SK-N-SH (cell line): ENCODE data around the gene RPS6KA5. TPM values are rescaled to one million over a fixed set of nuclear protein-coding genes. Genes with fewer than 3 reads are reported as not detected.

ENCODE experiments used
- CTCF ChIA-PET: fragments of 300-600, 350-600 bp; formaldehyde crosslinking; extraction: SDS; loops from one replicate; lab custom pipeline; 2021; lab: Yijun Ruan, JAX
- POLR2A ChIA-PET: fragments of 350-600 bp; sonication (Branson Sonifier 250); formaldehyde crosslinking; extraction: SDS; loops from one replicate; lab custom pipeline; 2020; ENCODE audit warnings: antibody characterized with exemption, inconsistent platforms; lab: Yijun Ruan, JAX
- DNase-seq: peaks from one replicate; pipeline ENCODE4 v3.0.0; 2012
- H2AFZ ChIP-seq: fragments of 200-600 bp; sonication (generic); 2 replicates; pipeline ENCODE4 v1.8.1; 2016; ENCODE audit warnings: antibody characterized with exemption, mild to moderate bottlenecking, low read depth
- H3F3A ChIP-seq: fragments of 200-600 bp; sonication (generic); replicated peaks from 2 replicates; pipeline ENCODE3; 2016; ENCODE audit warnings: antibody characterized with exemption, mild to moderate bottlenecking; ENCODE audit not compliant: insufficient read depth
- H3K27ac ChIP-seq, 2 experiments: fragments of 200-500 bp in 1 of 2; fragments of 200-600 bp in 1 of 2; sonication (Bioruptor generic) in 1 of 2; sonication (generic), shearing (Covaris generic) in 1 of 2; 2 replicates each; pipeline versions ENCODE4 v1.5.1 to v1.6.1; 2014 to 2016; ENCODE audit warnings: low read depth in 2 of 2, inconsistent platforms in 1 of 2, low read length in 1 of 2, mild to moderate bottlenecking in 1 of 2, mixed read lengths in 1 of 2
- H3K27me3 ChIP-seq: fragments of 200-600 bp; sonication (generic), shearing (Covaris generic); 2 replicates; pipeline ENCODE4 v1.6.1; 2016; ENCODE audit warnings: mixed run types; ENCODE audit not compliant: insufficient read depth
- H3K36me3 ChIP-seq, 2 experiments: fragments of 200-500 bp in 1 of 2; fragments of 200-600 bp in 1 of 2; sonication (Bioruptor generic) in 1 of 2; sonication (generic) in 1 of 2; replicated peaks in 1 of 2; 2 replicates each; pipeline versions ENCODE3 to v1.5.1; 2014 to 2016; ENCODE audit warnings: low read length in 1 of 2, mild to moderate bottlenecking in 1 of 2; ENCODE audit not compliant: insufficient read depth in 2 of 2, control insufficient read depth in 1 of 2
- H3K4me1 ChIP-seq, 2 experiments: fragments of 200-500 bp in 1 of 2; fragments of 200-600 bp in 1 of 2; sonication (Bioruptor generic) in 1 of 2; sonication (generic), shearing (Covaris generic) in 1 of 2; 2 replicates each; pipeline versions ENCODE4 v1.5.1 to v1.6.1; 2014 to 2016; ENCODE audit warnings: low read depth in 1 of 2, low read length in 1 of 2, mixed run types in 1 of 2; ENCODE audit not compliant: insufficient read depth in 2 of 2, control insufficient read depth in 1 of 2
- H3K4me2 ChIP-seq: fragments of 200-600 bp; sonication (generic), shearing (Covaris generic); 2 replicates; pipeline ENCODE4 v1.6.1; 2017; ENCODE audit warnings: mixed run types
- H3K4me3 ChIP-seq, 2 experiments: fragments of 200-500 bp in 1 of 2; fragments of 200-600 bp in 1 of 2; sonication (Bioruptor generic) in 1 of 2; sonication (generic), shearing (Covaris generic) in 1 of 2; 2 replicates each; pipeline versions ENCODE4 v1.5.1 to v1.8.1; 2014 to 2016; ENCODE audit warnings: low read depth in 2 of 2, inconsistent platforms in 1 of 2, low read length in 1 of 2, mild to moderate bottlenecking in 1 of 2, mixed read lengths in 1 of 2, moderate library complexity in 1 of 2
- H3K79me2 ChIP-seq: fragments of 200-600 bp; sonication (generic); 2 replicates; pipeline ENCODE4 v1.8.1; 2017; ENCODE audit warnings: mild to moderate bottlenecking; ENCODE audit not compliant: insufficient read depth
- H3K9ac ChIP-seq: fragments of 200-600 bp; sonication (generic); 2 replicates; pipeline ENCODE4 v1.6.1; 2017; ENCODE audit warnings: mixed run types
- H3K9me2 ChIP-seq: fragments of 200-600 bp; sonication (generic); 2 replicates; pipeline ENCODE4 v1.6.1; 2017; ENCODE audit warnings: mixed run types
- H3K9me3 ChIP-seq: fragments of 200-600 bp; sonication (generic); 2 replicates; pipeline ENCODE4 v1.6.1; 2017; ENCODE audit warnings: mixed run types, mild to moderate bottlenecking, moderate library complexity
- H4K20me1 ChIP-seq: fragments of 200-600 bp; sonication (generic); 2 replicates; pipeline ENCODE4 v1.6.1; 2017; ENCODE audit warnings: mild to moderate bottlenecking, mixed run types; ENCODE audit not compliant: insufficient read depth
- CHD2 ChIP-seq: fragments of 150-350 bp; IDR thresholded peaks from 2 replicates; pipeline ENCODE4 v1.6.1; 2018; ENCODE audit warnings: low read length; ENCODE audit not compliant: partially characterized antibody
- ELF1 ChIP-seq: IDR thresholded peaks from 2 replicates; pipeline ENCODE4 v1.4.0; 2012
- EP300 ChIP-seq, 2 experiments: IDR thresholded peaks; 2 replicates each; pipeline versions ENCODE4 v1.4.0 to v1.6.1; 2012; ENCODE audit warnings: borderline replicate concordance in 1 of 2, low read depth in 1 of 2, low read length in 1 of 2
- EZH2phosphoT487 ChIP-seq: fragments of 200-600 bp; sonication (generic); IDR thresholded peaks from 2 replicates; pipeline ENCODE4 v1.6.1; 2017; ENCODE audit warnings: low read depth, mixed run types, mild to moderate bottlenecking, antibody characterized with exemption, moderate library complexity, borderline replicate concordance
- FOSL2 ChIP-seq: IDR thresholded peaks from 2 replicates; pipeline ENCODE4 v1.4.0; 2012; ENCODE audit warnings: low read depth, mild to moderate bottlenecking, moderate library complexity, borderline replicate concordance
- GABPA ChIP-seq: IDR thresholded peaks from 2 replicates; pipeline ENCODE4 v1.4.0; 2012; ENCODE audit warnings: low read depth, mild to moderate bottlenecking
- GATA2 ChIP-seq: sonication (generic); formaldehyde crosslinking; IDR thresholded peaks from 2 replicates; pipeline ENCODE4 v1.5.0; 2020; ENCODE audit warnings: mild to moderate bottlenecking, missing genetic modification reagents
- IRF3 ChIP-seq: fragments of 150-350 bp; IDR thresholded peaks from 2 replicates; pipeline ENCODE4 v1.6.1; 2016; ENCODE audit warnings: mild to moderate bottlenecking, low read depth, low read length
- JUND ChIP-seq: IDR thresholded peaks from 2 replicates; pipeline ENCODE4 v1.4.0; 2012
- MAX ChIP-seq: IDR thresholded peaks from 2 replicates; pipeline ENCODE4 v1.4.0; 2012; ENCODE audit warnings: low read depth
- MEF2A ChIP-seq: IDR thresholded peaks from 2 replicates; pipeline ENCODE4 v1.4.0; 2012; ENCODE audit warnings: low read depth, borderline replicate concordance
- NFIC ChIP-seq: IDR thresholded peaks from 2 replicates; pipeline ENCODE4 v1.4.0; 2012; ENCODE audit warnings: borderline replicate concordance
- RAD21 ChIP-seq: IDR thresholded peaks from 2 replicates; pipeline ENCODE4 v1.6.1; 2012; ENCODE audit warnings: mild to moderate bottlenecking, low read length
- RCOR1 ChIP-seq: fragments of 150-350 bp; IDR thresholded peaks from 2 replicates; pipeline ENCODE4 v1.6.1; 2017; ENCODE audit warnings: antibody characterized with exemption, low read length
- RFX5 ChIP-seq: IDR thresholded peaks from 2 replicates; pipeline ENCODE4 v1.6.1; 2012; ENCODE audit warnings: mild to moderate bottlenecking, improper control_type of control experiment, low read length
- RXRA ChIP-seq: IDR thresholded peaks from 2 replicates; pipeline ENCODE4 v1.4.0; 2012; ENCODE audit warnings: low read depth, mild to moderate bottlenecking, borderline replicate concordance
- SMC3 ChIP-seq: IDR thresholded peaks from 2 replicates; pipeline ENCODE4 v1.6.1; 2012; ENCODE audit warnings: low read depth, low read length, improper control_type of control experiment
- TAF1 ChIP-seq: IDR thresholded peaks from 2 replicates; pipeline ENCODE4 v1.6.1; 2012; ENCODE audit warnings: low read depth, mild to moderate bottlenecking, low read length, moderate library complexity, borderline replicate concordance
- TCF12 ChIP-seq: IDR thresholded peaks from 2 replicates; pipeline ENCODE4 v1.4.0; 2012
- TEAD4 ChIP-seq: IDR thresholded peaks from 2 replicates; pipeline ENCODE4 v1.4.0; 2012; ENCODE audit warnings: mild to moderate bottlenecking, borderline replicate concordance; ENCODE audit not compliant: insufficient read depth
- USF1 ChIP-seq: IDR thresholded peaks from 2 replicates; pipeline ENCODE4 v1.4.0; 2012; ENCODE audit warnings: low read depth, borderline replicate concordance
- USF2 ChIP-seq: fragments of 150-350 bp; IDR thresholded peaks from 2 replicates; pipeline ENCODE4 v1.6.1; 2017; ENCODE audit warnings: antibody characterized with exemption, low read length, low read depth, borderline replicate concordance
- YY1 ChIP-seq: IDR thresholded peaks from 2 replicates; pipeline ENCODE4 v1.4.0; 2012; ENCODE audit warnings: low read depth, mild to moderate bottlenecking
- WGBS: methylation state at CpG from one replicate; pipeline ENCODE4 v1.1.6; 2017; ENCODE audit warnings: low lambda C conversion rate; 5-methylcytosine and 5-hydroxymethylcytosine counted together
- polyA plus RNA-seq, 3 experiments: library from polyadenylated mRNA; depleted of rRNA; stranded (reverse); fragments of >200 nt; gene quantifications; 2 replicates each; pipeline ENCODE4 v1.2.3, GENCODE V29; 2012
- TF ChIP-seq, protein P1 (sequence below): IDR thresholded peaks from 2 replicates; pipeline ENCODE4; 2012

Gene RPS6KA5
- polyA plus RNA-seq, 1 of the 3 experiments (the other 2 are of a cell fraction), result 0.67 TPM

DNA sequence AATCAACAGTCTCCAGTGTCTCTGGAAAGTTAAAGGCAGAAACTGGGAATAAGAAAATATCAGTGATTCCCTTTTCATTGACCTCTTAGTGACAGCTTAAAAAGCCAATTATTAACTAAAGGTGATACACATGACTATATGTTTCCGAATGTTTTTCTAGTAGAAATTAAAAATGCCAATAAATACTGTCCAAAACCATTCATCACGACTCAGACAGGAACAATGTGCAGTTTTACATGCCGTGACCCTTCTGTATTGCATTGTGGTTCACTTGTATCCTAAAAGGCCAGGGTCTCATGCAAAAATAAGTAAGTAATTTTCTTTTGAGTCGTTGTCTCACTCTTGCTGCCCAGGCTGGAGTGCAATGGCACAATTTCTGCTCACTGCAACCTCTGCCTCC lies 138.3 kb downstream of the RPS6KA5 start:
- TF ChIP-seq EP300 (IDR thresholded peaks at IDR 0.05; ENCODE audit: borderline replicate concordance in 1 of 2, low read depth in 1 of 2, low read length in 1 of 2) (no peak), USF2 (no peak), FOSL2 (no peak), JUND (no peak), MAX (no peak), CHD2 (no peak), TCF12 (no peak), RXRA (no peak), USF1 (no peak), RAD21 (no peak), EZH2phosphoT487 (no peak), MEF2A (no peak), RCOR1 (no peak), GATA2 (CRISPR knock-in tag) (no peak), GABPA (no peak)
- TF ChIP-seq, protein P1, sequence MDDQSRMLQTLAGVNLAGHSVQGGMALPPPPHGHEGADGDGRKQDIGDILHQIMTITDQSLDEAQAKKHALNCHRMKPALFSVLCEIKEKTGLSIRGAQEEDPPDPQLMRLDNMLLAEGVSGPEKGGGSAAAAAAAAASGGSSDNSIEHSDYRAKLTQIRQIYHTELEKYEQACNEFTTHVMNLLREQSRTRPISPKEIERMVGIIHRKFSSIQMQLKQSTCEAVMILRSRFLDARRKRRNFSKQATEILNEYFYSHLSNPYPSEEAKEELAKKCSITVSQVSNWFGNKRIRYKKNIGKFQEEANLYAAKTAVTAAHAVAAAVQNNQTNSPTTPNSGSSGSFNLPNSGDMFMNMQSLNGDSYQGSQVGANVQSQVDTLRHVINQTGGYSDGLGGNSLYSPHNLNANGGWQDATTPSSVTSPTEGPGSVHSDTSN, result no peak
- H3K9me2 ChIP-seq, result no peaks in the 10 kb centered on the region
- ChIA-PET POLR2A (no interaction called here), CTCF (interaction anchor here (1.4 kb wide), 1 partner anchor 18 kb away, joined by 3 read pairs; no protein-coding TSS in a partner anchor)
- no peak overlapping the region for H3K4me3 ChIP-seq
- H3K27me3 ChIP-seq, result no peaks in the 10 kb centered on the region
- H3K79me2 ChIP-seq, result no peaks in the 10 kb centered on the region
- no peak for DNase-seq
- no peaks in the 10 kb centered on the region for H3K9me3 ChIP-seq
- no peaks in the 10 kb centered on the region for H3F3A ChIP-seq
- no peak overlapping the region for H3K4me2 ChIP-seq
- no peak overlapping the region for H3K27ac ChIP-seq
- peaks cover 0 to 2% of the 10 kb centered on the region in 2 experiments; a peak in 1 of 4 replicates for H3K4me1 ChIP-seq
- H4K20me1 ChIP-seq, result no peaks in the 10 kb centered on the region
- H3K9ac ChIP-seq, result no peak overlapping the region
- H2AFZ ChIP-seq, result no peak overlapping the region
- H3K36me3 ChIP-seq, result no peaks in the 10 kb centered on the region
- WGBS, result 68% methylated on average over 4 of the region's 4 CpGs

DNA sequence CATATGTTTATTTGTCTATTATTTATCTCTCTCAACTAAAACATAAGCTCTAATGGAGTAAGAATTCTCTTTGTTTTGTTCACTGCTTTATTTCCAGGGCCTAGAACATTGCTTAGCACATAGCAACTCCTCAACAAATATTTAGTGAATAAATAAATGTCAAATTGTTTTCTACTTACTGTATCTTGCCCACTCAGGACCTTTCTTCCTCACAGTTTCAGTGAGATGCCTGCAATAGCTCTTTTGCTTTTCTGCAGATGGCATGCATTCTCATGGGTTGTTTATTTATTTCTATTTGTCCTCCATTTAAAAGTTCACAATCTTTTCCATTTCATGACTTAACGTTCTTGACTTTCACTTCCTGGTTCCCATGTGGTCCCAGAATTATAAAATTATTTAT lies 149.3 kb downstream of the RPS6KA5 start:
- CTCF ChIA-PET, result interaction anchor here (1.4 kb wide), 1 partner anchor 8 kb away, joined by 4 read pairs; no protein-coding TSS in a partner anchor
- H3K9ac ChIP-seq, result no peak overlapping the region
- no peaks in the 10 kb centered on the region for H3K79me2 ChIP-seq
- H3K9me2 ChIP-seq, result no peaks in the 10 kb centered on the region
- H3K27me3 ChIP-seq, result no peaks in the 10 kb centered on the region
- no peak overlapping the region for H3K27ac ChIP-seq
- no peak overlapping the region for H3K4me3 ChIP-seq
- no peak overlapping the region for H3K4me2 ChIP-seq
- H3F3A ChIP-seq, result no peaks in the 10 kb centered on the region
- POLR2A ChIA-PET, result no interaction called here
- H4K20me1 ChIP-seq, result no peaks in the 10 kb centered on the region
- peaks cover 0 to 4% of the 10 kb centered on the region in 2 experiments; a peak in 1 of 4 replicates for H3K4me1 ChIP-seq
- no peaks in the 10 kb centered on the region for H3K36me3 ChIP-seq
- no peak for DNase-seq
- WGBS, result 52% methylated on average over 1 of the region's 1 CpG
- 0 out of 2 replicates have a peak overlapping the region, but pooled peaks have one; percentile 2 for H2AFZ ChIP-seq
- no peaks in the 10 kb centered on the region for H3K9me3 ChIP-seq
- TF ChIP-seq GATA2 (CRISPR knock-in tag) (no peak), IRF3 (no peak), TAF1 (no peak), ELF1 (no peak), MAX (no peak), RCOR1 (no peak), SMC3 (no peak), YY1 (no peak), RFX5 (no peak), USF1 (no peak), NFIC (no peak), TEAD4 (no peak)
- TF ChIP-seq, protein P1, result no peak
